CD4-positive, alpha-beta T cell treated with Interleukin-15 for 1 hour (primary cell): ENCODE data around the gene CTNNA2.

Experiments used
- DNase-seq: peaks from one replicate; pipeline ENCODE4 v3.0.0-alpha.2; 2020

The CTNNA2 gene

DNA sequence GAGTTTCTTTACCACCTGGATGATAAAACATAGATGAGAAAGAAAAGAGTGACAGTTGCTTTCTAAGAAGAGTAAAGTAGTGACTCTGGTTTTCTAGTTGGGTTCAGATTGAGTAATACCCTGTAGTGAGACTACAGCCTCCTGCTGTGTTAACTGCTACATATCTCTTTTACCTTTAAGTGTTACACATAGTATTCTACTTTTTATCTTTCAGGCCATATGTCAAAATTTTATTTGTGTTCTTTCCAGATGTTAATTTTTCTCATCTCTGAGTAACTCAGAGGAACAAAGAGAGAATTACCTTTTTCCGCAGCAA is 348.2 kb downstream of the CTNNA2 start:
- no peak for DNase-seq

DNA sequence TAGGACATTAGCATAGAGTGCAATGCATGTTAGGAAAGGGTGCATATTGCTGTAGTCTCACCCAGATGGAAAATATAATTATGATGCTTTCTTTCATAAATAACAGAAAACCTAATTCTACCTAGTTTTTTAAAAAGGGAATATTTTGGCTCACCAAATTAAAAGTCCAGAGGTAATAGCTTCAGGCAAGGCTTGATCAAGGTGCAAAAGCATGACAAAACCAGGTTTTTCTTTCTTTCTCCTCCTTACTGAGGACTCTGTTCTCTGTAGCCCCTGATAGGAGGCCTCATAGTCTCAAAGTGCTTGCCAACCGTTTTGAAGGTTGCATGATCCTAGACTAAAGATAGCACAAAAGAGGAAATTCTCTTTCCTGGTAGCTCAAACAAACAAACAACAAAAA is 349.9 kb downstream of the CTNNA2 start:
- no peak for DNase-seq

DNA sequence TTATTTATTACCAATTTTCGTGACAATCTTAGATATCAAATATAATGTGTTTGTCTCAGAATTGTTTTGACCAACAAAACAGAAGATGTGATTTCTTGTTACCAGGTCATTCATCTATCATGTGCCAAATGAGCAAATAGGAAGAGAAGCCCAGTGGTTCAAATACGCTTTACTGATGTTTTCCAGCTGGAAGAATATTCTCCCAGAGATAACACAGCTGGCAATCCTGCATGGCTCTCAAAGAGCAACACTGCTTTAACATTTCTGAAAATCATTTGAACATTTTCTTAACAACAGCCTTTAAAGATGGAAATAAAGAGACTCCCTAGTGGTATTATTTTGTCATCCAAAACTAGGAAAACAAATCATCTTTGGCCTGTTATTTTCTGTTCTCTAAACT is 359.8 kb downstream of the CTNNA2 start:
- no peak for DNase-seq

DNA sequence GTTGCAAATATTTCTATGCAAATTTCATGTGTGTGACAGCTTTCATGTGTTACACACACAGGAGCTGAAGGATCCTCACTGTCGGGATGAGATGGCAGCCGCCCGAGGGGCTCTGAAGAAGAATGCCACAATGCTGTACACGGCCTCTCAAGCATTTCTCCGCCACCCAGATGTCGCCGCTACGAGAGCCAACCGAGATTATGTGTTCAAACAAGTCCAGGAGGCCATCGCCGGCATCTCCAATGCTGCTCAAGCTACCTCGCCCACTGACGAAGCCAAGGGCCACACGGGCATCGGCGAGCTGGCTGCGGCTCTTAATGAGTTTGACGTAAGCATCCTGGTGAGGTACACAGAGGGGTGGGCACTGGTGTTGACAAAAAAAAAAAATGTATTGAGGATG is 361.2 kb downstream of the CTNNA2 start:
- no peak for DNase-seq

DNA sequence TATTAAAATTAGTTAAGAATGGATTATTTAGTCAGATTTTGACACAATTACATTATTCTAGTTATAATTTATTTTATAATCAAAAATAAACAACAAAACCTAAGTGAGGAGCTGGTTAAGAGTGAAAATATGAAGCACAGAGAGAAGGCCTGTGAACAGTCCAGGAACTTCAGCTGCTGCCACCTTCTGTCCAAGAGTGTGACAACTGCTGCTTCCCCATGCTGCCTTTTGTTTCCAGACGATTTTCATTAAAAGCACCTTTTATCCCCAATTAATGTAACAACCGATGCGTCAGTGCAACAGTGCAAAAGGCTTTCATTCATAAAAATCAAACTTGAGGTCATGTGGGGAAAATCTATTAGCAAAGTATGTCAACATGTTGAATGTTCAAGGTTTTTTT is 363.6 kb downstream of the CTNNA2 start:
- no peak for DNase-seq

DNA sequence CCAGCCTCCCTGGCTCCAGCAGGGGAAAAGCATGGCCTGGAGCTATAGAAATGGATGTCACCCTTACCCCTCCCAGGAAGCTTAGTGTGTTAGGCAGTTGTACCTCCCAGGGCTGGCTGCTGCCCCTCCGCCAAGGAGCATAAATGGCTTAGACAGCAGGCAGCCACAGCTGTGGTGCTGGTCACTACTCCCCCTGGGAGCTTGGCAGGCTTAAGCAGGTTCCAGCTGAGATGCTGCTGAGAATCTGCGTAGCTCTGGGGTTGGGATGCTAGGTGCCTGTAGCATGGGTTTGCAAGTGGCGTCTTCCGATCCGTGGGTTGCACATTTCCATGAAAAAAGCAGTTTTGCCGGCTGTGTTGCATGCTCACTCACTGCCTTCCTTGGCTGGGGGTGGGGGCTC is 369.7 kb downstream of the CTNNA2 start:
- no peak for DNase-seq

DNA sequence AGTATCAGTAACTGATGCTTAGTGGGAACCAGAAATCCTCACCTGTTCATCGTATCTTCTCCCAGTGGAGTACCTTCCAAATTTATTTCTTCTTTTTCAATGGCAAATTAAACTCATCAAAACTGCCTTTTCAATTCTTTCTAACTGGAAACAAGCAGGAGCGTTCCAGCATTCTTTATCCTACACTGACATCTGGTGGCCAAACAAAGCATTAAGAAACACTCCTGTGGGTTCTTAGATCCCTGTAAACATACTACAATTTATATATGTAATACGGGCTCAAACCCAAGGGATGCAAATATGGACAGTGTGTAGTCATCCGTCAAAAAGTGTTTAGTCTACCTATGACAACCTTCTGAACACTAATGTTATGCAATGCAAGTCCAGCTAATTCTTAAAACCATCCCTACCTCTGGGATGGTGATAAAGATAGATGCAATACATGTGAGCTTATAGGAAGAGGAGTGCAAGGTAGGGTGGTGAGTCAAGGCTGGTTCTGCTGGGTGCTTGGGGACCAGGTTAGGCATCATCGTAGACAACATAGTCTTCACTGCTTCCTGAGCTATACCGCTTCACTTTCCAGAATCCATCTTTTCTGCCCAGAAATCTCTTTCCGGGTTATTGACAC is 375.0 kb downstream of the CTNNA2 start:
- DNase-seq, result no peak

DNA sequence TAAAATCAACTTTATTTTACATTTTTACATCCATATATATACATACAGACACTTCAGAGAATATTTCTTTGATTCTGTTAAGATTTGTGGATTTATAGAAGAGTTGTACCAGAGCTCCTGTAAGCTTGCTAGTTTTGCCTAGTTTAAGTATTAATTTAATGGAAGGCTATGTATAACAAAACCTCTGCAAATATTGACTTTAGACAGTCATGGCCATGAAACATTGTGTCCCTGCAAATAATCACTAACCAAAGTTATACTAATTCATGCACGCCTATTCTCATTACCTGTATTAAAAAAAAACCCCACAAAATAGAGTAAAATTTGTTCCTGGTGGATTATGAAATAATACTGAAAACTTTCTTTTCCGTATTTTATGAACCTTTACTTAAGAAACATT is 379.3 kb downstream of the CTNNA2 start:
- no peak for DNase-seq

DNA sequence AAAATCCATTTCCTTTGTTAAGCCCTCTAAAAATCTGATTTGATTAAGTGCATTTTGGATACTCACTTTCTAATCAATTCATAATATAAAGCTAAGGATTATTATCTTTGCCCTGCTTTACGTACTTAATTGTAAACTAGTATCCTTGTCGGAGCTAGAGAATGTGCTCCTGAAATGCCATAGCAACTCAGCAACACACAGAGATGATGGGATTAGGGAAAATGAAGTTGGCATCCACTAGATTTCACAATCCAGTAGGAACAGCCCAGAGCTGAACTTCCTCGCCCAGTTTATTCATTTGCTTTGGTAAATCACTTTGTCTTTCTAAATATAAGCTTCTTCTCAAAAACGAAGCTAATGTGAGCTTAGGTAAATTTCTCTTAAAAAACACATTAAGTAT is 386.3 kb downstream of the CTNNA2 start:
- no peak for DNase-seq

DNA sequence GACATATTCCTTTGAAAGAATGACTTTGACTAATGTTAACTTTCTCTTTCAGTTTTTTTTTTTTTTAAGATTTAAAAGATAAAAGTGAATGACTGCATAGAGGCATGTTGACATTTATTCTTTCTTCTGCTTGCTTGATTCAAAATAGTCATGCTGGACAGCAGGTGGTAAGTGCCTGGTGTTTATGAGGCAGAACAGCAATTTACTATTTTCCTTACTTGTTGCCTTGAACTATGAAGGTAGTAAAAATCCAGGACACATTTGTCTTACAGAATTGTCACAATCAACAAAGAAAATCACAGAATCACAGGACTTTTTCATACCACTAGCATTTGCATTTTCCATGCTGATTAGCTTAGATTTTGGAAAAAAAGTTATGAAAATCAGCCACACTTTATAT is 388.3 kb downstream of the CTNNA2 start:
- no peak for DNase-seq

DNA sequence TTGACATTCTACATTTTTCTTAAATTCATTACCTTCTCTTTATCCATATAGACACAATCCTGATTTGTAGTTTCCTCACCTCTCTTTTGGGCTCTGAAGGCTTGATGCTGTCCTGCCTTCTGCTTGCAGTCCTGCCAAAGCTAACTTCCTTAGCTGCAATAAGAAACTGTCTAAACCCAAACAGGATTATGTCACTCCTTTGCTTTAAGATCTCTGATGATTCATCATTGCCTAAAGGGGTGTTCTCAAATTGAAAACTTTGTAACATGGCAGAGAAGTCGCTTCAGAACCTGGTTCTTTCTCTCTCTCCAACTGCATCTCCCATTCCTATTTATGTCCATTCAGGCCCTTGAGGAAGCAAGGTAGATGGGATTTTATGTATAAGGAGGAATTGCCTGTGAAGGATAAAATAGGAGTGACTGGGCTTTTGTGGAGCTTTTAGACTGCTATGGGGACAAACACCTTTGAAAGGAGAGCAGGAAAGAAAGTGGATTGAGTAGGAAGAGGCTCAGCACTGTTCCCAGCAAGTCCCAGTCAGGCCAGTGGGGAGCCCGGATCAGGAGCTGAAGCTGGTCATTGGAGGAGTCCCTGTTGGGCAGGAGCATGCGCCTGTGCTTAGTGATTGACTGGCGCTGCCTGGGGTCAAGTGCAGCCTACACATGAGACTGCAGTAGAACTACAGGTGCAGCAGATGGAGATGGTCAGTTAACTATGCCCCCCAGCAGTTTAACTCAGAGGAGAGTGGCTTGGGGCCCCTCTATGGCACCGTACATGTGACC is 390.6 kb downstream of the CTNNA2 start:
- DNase-seq, result no peak

DNA sequence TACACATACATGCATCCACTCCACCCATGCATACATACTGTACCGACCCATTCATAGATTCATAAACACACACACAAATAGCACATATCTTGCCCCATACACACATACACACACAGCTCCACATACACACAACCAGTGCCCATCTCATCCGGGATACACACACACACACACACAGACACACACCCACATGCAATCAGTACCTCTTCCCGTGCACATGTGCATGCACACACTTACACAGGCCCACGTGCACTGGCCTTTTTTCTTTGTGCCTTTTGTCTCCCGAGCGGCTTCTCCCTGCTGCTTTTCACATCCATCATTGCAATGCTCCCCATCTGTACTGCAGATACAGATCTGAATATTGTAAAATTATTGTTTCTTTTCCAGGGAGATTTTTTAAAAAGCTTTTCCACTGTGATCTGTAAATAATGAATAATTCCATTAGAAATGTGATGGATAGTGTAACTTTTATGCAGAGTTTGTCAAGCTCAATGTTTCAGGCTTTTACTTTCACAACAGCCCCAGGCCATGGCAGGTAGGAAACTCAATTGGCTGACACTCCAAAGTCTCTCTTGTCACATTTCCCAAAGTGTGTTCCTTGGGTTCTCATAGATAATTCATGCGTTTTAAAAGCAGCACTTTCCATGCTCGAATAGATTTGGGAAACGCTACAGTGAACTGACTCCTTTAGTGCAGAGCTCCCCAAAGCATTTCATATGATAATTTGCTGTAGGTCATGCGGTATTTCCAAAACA is 393.5 kb downstream of the CTNNA2 start:
- no peak for DNase-seq

DNA sequence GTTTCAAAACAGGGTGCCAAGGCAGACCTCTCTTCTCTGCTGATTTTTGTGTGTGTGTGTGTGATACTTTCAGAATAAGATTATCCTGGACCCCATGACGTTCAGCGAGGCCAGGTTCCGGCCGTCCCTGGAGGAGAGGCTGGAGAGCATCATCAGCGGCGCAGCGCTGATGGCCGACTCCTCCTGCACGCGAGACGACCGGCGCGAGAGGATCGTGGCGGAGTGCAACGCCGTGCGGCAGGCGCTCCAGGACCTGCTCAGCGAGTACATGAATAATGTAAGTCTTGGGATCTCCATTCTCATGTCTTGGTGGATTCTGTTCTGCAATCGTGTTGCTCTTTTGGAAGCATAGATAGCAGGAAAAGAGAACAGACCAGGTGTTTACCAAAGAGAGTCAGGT is 396.7 kb downstream of the CTNNA2 start:
- DNase-seq, result no peak

DNA sequence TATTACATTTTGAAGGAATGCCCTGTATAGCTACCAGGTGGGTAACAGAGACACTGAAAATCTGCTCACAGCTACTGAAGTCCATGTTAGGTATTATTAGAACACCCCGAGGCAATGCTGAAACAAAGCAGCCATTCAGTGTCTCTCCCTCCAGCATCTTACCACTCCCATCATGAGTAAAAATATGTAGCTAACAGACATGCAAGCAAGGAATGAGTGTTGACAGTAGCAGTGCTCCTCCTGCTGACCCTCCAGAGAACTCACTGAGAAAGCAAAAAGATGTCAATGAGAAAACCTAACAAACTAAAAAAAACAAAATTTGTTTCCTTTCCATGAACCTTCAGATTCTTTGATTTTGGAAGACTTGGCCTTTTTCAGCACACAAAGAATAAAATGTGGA is 397.8 kb downstream of the CTNNA2 start:
- DNase-seq, result no peak

DNA sequence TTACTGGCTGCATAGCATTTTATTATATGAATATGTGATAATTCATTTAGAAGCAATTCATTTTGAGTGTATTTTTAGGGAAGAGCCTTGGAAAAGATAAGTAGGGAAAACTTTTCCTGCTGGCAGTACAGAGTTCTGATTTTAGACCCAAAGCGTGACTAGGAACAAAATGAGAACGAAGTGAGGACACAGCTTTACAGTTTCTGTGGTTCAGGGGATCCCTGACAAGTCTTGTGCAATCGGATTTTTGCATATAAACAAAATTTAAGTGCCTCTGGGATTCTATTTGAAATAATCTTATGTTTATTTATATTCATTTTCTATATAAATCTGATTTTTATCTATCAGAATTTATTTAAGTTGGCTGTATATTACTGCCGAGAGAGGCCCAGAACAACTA is 402.6 kb downstream of the CTNNA2 start:
- no peak for DNase-seq

DNA sequence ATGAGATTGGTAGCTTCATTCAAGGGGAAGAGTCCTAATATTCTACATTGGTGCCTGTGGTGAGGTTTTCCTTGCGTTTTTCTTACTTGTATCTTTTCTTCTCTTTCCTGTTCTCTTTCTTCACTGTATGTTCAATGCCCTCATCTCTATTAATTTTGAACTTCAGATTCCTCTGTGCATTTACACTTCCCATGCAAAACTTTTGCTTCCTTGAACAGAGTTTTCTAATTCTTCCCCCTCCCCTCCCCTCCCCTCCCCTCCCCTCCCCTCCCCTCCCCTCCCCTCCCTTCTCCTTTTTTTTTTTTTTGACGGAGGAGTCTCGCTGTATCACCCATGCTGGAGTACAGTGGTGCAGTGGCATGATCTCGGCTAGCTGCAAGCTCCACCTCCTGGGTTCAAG is 403.4 kb downstream of the CTNNA2 start:
- DNase-seq, result no peak

DNA sequence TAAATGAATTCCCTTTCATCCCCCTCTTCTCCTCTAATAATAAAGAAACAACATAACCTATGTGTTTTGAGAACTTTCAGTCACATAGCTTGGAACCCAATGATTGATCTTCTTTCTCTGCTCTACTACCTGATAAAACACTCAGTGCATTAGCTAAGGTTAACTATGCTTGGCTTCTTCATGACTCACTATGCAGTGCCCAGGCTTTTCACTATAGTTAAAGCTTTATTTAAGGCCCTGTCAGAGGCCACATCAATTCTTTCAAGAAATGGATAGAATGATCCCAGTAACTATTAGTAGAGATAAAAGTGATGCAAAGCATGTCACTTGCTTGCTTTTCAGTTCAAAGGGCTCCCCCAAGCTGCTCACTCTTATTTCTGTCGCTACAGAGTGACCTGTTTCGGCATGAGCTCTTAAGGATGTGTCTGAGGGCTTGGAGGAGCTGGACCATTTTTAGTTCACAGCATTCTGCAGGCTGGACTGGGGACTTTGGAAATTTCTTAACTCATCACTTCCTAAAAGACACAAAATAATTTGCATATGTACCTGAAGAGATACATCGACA is 407.7 kb downstream of the CTNNA2 start:
- no peak for DNase-seq

DNA sequence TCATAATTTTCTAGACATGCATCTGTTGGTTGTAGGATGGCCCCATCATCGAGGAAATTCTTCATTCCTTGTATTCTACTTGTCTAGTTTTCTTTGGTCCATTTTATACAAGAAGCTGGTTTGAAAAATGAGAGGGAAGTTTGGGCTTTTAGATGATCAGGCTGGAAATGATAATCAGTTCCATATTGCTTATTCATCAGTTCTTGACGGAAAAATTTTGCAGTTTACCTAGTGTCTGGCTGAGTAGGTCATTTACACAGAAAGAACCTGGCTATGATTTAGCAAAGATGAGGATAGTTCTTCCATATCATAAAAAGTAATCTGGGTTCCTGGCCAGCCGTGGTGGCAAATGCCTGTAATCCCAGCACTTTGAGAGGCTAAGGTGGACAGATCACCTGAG is 416.8 kb downstream of the CTNNA2 start:
- DNase-seq, result no peak

DNA sequence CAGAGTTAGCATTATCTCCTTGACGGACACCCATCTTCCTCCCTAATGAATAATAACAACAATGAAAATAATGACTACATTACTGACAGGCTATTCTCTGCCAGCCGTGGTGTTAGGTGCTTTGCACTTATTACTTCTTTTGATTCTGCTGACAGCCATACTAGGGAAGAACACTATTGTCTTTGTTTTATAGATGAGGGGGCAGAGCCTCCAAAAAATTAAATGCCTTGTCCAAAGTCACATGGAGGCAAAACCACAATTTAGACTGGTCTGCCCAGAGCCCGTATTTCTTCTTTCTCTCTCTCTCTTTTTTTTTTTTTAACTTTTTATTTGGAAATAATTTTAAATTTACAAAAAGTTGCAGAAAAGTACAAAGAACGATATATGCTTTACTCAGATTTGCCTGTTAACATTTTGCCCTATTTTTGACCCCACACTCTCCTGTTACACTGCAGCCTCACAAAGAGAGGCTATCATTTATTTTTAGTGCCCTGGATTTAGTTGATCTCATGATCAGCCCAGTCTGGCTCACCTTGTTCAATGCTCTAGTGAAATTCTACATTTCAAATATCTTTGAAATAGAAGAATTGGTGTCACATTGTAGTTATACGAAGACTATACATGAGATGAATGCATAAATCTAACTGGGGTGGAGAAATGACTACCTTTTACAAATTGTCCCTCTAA is 422.3 kb downstream of the CTNNA2 start:
- DNase-seq, result no peak

DNA sequence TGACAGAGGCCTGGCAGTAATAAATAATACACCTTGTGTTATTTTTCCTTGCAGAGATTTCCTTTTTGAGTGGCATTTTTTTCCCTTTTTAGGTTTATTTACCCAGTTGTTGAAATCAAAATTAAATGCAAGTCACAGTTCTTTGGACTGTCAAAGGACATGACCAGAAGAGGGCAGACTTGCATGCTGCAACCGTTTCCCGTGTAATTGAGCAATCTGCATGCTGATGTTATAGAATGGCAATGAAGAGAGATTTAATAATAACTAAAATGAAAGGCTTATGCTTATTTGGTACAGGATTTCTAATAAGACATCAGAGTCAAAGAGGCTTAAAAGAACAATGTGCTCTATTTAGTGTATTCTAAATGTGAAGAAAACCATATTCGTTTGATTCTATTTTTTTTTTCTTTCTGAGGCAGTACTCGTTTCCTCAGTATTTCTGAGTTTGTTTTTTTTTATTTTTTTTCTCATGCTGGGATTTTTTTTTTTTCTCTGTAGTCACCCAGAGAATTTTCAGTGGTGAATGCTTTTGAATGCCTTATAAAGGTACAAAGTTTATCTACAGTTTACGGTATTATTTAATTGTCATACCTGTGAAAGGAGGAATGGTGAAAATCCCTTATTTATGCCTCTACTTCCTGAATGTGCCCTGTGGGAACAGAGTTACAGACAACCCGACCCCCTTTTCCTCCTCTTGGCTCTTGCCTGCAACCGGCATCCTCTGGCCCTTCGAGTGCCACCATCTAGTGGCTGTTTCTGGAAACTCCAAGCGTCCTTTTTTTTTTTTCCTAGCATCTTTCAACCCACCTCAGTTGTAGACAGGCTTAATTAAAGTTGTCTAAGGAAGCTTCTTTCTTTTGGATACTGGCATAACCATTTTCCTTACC is 423.2 kb downstream of the CTNNA2 start:
- DNase-seq, result no peak

DNA sequence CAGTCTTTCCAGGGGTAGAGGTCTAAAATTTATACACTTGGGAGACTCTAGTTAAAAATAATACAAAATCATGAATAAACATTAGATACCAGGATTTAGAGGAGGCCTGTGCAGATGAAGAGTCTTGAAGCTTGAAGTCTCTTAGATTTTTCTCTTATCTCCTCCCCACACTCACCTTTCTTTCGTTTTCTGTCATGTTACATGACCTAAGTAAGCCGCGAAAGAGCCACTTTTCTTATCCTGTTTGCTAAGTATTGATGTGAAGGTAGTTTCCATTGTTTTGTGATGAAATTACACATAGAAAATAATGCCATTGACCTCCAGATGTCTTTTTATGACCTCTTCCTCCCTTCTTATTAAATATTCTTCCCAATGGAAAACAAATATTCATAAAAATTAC is 423.9 kb downstream of the CTNNA2 start:
- no peak for DNase-seq

DNA sequence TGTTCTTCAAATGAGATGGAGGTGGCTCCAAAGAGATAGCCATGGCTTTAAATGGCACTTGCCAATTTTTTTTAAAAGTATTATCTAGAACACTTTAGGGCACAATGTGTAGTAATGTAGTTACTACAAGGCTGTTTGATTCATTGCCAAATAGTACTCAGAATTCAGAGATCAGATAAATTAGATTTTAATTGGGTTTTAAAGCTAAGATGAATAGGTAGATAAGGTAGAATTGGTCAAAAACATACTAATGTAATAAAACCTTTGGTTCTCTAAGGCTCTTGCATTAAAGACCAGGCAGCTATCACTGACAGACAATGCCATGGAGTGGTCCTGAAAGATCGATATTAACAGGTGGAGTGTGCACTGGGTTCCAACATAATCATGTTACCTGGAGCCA is 425.8 kb downstream of the CTNNA2 start:
- DNase-seq, result no peak
